ENCODE results near the gene CDCA7L.
"Not testable (repeated sequence)": the region's sequence is repeated elsewhere in the genome, so short reads cannot be mapped to it uniquely, and the experiment has no call there.

CDCA7L gene

DNA sequence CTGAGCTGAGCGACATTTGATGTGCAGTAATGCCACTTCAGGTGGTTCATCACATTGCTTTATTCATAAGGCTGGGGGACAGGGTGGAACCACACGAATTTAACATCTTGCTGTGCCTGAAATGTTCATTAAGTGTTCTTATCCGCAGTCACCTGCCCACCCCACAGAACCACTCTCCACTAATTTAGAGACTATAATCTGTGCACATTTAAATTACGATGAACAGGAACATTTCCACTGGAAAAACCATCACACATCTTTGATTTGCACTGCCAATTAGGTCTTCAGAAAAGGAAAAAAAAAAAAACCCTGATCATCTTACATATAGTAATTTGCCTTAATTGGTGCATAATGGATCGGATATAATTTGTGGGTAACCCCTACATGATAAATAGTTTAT, 2.3 kb downstream of the CDCA7L start:
- DNase-seq (ENCODE audit: low read depth): no peak

DNA sequence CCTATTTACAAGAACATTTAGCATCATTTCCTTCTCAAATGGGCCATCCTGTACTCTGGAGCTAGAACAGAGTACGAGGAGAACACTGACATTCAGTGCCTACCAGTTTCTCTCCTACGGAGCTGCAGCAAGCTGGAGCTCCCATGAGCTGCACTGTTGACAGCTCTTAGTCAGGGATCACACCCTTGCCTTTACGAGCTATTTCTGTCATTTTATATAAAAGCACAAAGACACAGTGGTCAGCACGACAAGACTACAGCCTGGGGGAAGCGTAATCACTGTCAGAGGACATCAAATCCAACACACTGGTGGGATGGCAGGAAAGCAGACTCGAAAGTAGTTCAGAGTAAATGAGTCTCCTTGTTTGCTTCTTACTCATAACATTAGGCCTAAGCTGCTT, 2.7 kb downstream of the CDCA7L start:
- DNase-seq (ENCODE audit: low read depth): no peak

DNA sequence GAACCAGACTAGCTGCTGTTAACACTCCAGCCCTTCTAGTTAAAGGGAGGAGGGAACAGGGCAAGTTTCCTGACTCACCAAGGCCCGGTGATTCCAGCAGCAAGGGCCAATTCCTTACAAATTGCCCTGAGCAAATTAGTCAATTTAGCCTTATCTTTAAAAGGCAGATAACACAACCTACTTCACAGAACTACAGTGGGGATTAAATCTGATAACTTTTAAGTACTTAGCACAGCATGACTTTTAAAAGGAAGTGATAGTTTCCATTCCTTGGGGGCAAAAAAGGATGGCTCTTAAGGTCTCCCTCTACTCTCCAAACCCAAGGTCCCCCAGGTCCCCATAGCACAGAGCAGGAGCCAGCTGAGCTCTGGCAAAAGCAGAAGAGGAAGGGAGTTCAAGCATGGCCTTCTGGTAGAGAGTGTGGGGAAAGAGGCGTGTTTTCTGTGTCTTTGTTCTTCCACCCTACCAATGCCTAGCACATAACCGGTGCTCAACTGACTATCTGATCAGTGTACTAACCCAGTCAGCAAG, 4.0 kb downstream of the CDCA7L start:
- no peak for DNase-seq (ENCODE audit: low read depth)

DNA sequence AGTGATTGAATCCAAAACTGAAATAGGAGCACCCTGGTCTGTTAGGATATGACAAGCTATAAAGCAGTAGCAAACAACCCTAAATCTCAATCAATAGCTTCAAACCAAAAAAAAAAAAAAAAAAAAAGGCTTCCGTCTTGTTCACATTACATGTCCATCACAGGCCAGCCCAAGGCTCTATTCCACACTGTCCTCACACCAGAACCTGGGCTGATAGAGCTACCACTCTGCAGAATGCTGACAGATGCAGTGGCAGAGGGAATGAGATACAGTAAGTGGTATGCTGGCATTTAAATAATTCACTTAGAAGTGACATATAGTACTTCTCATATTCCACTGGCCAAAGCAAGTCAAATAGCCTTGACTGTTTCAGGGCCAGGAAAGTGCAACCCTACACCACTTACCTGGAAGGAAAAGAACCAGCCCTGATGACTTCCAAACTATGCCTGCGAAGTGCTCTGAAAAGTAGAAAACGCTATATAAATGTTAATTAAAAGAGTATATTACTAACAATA, 5.8 kb downstream of the CDCA7L start:
- no peak for DNase-seq (ENCODE audit: low read depth)

DNA sequence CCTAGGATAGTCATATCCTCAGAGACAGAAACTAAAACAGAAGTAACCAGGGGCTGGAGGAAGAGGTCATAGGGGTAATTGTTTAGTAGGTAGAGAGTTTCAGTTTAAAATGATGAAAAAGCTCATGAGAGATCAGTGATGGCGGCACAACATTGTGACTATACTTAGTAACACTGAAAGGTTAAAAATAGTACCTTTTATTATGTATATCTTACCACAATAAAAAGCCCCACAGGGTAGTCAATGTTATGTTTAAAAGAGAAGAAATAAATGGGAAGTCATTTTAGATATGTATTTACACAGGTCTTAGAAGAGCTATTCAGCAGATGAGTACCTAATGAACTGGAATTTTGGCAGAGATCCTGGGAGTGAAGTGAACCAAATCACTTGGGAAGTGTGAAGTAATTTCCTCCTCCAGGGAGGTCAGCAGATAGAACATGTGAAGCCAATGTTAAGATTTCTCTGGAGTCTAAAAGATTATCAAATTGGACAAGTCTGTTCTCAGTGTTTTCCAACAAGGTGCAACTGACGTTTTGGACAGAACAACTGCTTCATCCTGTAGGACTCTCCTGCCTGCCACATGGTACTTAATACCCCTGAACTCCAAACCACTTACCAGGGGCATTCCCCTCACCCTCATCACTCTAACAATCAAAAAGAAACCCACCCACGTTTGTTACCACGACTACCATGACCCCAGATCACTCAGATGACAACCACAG, 6.4 kb downstream of the CDCA7L start:
- no peak for DNase-seq (ENCODE audit: low read depth)

DNA sequence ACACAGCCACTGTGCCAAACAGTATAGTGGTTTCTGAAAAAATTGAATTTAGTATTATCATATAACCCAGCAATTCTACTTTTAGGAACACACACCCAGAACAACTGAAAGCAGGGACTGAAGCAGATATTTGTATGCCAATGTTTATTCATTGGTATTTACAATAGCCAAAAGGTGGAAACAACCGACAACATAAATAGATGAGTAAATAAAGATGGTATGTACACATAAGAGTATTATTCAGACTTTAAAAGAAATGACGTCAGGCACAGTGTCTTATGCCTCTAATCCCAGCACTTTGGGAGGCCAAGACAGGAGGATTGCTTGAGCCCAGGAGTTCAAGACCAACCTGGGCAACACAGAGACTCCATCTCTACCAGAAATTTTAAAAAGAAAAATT, 7.2 kb downstream of the CDCA7L start:
- DNase-seq (ENCODE audit: low read depth): no peak

DNA sequence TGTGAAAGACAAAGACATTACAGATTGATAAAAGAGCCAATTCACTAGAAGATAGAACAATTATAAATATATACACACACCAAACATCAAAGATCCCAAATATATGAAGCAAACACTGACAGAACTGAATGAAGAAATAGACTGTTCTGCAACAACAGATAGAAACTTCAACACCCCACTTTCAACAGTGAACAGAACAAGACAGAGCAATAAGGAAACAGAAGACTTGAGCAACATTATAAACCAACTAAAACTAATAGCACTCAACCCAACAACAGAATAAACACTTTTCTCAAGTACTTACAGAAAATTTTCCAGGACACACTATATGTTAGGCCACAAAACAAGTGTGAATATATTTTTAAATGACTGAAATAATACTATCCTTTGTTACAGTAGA, 10.9 kb downstream of the CDCA7L start:
- DNase-seq (ENCODE audit: low read depth): no peak

DNA sequence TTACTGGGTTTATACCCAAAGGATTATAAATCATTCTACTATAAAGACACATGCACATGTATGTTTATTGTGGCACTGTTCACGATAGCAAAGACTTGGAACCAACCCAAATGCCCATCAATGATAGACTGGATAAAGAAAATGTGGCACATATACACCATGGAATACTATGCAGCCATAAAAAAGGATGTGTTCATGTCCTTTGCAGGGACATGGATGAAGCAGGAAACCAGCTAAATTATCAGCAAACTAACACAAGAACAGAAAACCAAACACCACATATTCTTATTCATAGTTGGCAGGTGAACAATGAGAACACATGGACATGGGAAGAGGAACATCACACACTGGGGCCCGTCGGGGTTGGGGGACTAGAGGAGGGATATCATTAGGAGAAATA, 12.4 kb downstream of the CDCA7L start:
- not testable (repeated sequence) for DNase-seq (ENCODE audit: low read depth)

DNA sequence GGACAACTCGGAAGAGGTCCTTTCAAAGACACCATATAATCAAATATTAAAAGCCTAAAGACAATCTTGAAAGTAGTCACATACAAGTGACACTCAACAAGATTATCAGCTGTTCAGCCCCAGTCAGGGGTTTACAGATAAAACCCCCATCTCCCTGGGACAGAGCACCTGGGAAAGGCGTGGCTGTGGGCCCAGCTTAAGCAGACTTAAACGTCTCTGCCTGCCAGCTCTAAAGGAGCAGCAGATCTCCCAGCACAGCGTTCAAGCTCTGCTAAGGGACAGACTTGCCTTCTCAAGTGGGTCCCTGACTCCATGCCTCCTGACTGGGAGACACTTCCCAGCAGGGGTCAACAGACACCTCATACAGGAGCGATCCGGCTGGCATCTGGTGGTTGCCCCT, 18.0 kb downstream of the CDCA7L start:
- no peak for DNase-seq (ENCODE audit: low read depth)

DNA sequence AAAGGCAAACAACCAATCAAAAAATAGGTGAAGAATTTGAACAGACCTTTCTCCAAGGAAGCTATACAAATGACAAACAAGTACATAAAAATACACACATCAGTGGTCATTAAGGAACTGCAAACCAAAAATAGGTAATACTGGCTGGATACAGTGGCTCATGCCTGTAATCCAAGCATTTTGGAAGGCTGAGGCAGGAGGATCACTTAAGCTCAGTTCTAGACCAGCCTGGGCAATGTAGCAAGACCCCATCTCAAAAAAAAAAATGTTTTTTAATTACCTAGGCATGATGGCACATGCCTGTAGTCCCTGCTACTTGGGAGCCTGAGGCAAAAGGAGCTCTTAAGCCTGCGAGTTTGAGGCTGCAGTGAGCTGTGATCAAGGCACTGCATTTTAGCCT, 19.3 kb downstream of the CDCA7L start:
- DNase-seq (ENCODE audit: low read depth): no peak

DNA sequence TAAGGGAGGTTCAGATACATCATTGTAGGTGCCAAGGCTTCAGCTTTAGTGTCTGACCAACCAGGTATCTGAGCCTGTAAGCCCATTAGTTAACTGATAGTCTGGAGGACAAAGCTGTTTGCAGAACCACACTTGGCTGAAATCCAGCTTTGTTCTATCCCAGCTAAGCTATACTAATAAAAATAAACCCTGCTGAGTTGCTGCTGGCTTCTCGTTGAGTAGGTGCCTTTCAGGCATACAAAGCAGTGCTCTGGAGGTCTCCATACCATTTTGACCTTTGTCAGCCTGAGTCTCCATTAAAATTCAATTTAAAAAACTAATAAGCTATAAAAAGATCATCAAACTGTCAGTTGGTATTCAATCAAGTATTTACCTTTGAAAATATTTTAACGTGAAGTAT, 22.0 kb downstream of the CDCA7L start:
- DNase-seq (ENCODE audit: low read depth): no peak

DNA sequence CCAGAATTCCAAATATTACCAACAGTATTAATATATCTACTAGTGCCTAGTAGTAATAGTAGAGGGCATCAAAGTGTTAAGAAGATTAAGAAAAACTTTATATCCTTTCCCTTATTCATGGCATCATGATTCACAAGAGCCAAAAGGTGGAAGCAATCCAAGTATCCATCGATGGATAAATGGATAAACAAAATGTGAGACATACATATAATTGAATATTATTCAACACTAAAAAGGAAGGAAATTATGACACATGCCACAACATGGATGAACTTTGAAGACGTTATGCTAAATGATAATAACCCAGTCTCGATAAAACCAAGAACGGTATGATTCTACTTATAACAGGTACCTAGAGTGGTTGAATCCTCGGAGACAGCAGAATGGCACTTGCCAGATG, 23.1 kb downstream of the CDCA7L start:
- no peak for DNase-seq (ENCODE audit: low read depth)

DNA sequence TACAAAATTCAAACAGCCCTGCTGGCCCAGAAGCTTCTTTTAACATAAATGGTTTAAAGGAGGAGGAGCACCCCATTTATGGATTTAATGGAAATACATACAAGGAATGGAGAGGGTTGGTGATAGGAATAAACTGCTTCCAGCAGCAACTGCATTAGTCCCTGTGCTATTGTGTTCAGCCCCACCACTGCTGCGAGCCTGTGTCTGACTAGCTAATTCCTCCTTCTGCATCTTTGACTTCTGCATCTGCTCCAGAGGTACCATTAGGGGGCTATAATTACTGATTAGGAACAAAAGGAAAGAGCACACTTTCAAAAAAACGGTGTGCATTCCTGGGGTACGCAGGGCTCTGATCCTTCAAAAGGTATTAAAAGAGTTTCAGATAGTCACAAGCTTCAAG, 24.8 kb downstream of the CDCA7L start:
- no peak for DNase-seq (ENCODE audit: low read depth)

DNA sequence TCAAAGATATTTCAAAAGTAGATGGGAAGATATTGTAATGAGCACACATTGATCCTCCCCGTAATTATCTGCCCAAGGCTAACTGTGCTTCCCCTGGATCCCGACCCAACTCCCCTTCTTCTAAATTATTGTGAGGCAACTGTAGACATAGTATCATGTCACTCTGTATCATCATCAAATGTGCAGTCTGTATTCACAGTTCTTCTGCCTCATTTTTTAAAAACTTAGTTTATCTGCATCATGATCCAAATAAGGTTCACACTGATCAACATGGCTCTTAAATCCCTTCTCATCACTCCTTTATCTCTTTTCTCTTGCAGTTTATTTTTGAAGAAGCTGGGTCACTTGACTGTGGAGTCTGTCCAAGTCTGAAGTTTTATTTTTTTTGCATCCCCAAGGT, 27.5 kb downstream of the CDCA7L start:
- DNase-seq (ENCODE audit: low read depth): no peak

DNA sequence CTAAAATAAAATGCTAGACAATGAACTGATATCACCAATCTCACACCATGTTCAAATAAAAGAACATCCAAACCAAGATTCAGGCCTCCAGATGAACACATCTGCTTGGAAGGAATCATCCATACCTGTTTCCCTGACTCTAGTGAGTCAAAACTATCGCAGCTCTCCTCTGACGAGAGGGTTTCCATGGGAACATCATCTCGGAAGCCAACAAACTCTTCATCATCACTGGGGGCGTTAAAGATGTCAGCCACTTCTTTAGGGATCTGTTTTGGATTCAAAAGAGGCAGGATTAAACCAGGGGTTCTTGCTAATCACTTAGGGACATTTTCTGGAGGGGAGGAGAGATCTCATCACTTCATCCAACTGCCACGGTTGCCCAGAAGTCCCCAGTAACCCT, 29.1 kb downstream of the CDCA7L start:
- DNase-seq (ENCODE audit: low read depth): no peak

DNA sequence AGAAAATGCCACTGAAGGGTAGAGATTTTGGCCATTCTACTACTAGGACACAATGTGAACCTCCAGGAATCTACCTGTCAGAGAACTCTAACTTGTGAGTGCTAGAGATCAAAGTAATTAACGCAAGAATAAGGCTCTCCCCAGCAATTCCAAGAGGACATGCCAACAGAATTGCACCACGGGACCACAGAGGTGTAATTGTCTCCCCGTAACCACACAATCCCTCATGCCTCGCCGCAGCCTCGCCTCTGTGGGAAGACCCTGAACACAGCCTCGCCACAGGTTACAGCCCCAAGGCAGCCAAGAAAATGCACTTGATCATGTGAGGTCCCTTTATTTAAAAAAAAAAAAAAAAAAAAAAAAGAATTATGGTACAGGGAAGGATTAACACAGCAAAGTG, 29.5 kb downstream of the CDCA7L start:
- DNase-seq (ENCODE audit: low read depth): no peak

DNA sequence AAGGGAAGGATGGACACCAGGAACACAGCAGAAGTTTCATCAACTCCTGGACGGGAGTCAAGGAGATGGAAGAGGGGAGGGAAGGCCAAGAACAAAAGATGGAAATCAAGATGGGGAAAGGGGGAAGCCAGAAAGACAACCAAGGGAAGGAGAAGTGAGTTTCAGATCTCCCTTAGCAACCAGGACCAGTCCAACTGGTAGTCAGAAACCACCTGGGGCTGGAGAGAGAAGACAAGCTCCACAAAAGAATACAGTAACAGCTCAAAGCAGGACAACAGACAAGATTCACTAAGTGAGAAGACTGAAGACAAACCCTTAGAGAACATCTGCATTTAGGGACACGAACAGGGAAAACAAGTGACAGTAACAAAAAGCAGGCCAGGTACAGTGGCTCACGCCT, 30.6 kb downstream of the CDCA7L start:
- DNase-seq (ENCODE audit: low read depth): no peak

DNA sequence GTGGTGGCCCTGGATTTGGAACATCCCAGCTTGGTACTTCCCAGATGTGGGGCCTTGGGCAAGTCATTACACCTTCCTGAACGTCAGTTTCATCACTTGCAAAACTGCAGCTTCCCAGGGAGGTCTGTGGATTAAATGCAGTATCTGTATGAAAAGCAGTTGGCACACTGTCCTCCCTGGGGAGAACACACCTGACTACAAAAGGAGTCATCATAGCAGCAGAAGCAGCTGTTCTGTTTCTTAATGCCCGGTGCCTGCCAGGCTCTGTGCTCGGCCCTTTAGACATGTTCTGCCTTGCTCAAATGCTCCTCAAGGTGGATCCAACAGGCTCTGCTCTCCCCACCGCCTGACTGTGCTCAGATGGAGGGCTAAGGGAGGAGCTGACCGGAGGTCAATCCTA, 31.0 kb downstream of the CDCA7L start:
- no peak for DNase-seq (ENCODE audit: low read depth)

DNA sequence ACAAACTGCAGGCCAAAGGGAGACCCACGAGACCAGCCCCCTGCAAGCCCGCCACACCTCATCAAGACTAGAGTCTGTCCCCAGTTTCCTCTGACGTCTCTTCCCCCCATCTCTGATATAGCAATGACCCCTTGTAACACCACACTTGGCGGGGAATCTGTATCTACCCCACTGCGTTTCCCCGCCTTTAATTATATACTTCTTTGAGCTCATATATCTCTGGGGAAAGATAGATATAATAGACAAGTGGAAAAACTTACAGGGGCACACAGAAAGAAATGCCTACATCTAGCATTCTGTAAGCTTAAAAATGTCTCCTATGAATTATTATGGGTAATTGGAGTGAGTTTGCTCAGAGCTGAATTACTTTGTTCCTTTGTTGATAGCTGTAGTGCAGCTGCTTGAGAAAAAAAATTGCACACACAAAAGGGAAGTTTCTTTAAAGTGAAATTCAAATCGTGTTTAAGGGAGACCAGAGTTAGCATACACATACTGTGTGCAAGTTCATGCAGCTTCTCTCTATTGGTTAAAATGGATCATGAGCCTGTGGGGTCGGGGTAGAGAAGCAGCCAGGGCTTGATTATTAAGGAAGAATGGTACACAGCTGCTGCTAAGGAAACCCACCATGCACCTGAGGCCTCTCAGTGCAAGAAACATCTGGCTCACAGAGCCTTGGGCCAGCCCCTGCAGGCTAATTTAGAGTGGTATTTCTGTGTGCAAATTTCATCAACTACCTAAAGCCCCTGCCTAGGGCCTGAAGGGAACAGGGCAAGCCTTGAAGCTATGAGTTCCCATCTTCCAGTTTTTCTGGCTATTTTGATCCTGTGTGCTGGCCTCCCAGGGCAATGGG, 32.5 kb downstream of the CDCA7L start:
- no peak for DNase-seq (ENCODE audit: low read depth)

DNA sequence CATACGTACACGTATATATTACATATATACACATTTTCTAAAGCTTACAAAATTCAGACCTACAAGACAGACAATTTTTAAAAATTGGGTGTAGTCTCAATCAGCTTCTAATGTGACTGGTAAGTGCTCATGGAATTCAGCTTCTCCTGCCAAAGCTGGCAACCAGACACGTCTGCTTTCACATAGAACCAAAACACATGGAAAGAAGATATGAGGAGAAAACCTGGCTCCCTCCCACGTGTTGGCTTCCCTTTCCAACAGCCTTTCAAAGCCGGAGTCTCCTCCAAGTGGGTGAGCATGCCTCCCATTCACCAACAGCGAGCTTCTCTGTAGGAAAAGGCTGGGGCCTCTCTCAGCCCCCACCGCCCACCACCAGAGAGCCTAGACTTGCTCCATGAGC, 33.4 kb downstream of the CDCA7L start:
- no peak for DNase-seq (ENCODE audit: low read depth)

DNA sequence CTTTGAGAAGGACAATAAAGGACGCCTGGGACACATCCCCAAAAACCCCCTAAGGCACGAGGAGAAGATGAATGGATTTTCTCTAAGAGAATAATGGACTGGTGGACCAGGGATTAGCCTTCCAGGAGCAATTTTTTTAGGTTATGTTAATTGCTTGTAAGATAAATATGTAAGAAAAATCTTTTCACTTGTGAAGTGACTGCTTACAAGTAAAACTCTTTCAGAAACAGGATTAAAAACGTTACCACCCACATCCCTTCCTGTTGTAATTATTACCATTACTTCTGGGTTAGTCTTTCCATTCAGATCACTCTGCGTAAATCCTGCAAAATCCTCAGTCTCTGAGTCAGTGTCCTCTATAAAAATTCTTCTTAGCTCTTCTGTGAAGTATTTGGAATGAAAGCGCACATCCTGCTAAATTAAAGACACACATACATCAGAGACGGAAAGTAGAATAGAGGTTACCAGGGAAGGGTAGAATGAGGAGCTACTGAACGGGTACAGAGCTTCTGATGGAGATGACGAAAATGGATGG, 34.3 kb downstream of the CDCA7L start:
- no peak for DNase-seq (ENCODE audit: low read depth)

DNA sequence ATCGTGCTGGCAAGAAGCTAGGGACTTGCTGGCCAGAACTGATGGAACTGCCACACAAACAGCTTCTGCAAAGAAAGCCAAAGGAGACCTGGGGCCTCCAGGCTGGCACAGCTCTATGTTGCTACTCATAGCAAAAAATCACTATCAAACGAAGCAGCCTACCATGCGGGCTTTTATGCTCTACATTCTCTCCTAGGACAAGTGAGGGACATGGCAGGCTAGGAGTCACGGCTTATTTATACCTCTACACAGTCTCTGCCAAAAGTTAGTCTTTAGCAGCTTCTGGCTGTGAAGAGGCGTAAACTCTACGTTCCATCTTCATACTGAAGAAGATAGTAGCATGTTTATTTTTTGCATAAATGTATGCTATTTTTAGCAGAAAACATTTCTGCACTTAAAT, 35.4 kb downstream of the CDCA7L start:
- DNase-seq (ENCODE audit: low read depth): no peak

DNA sequence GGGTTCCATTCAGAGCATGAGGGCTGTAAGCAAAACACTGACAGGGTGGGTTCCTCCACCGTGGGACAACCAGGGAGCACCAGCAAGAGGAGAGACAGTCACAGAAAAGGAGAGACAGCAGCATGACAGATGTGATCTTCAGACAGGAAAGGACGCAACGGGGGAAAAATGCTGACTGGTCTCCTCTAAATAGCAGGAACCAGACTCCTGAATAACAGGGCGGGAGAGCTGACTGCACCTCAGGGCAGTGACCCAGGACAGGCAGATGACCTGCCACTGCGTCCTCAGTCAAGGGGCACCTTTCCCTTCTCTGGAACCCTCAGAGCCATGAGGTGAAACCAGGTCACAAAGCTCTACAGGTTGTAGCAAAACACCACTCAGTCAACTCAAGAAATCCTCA, 37.0 kb downstream of the CDCA7L start:
- DNase-seq (ENCODE audit: low read depth): no peak
